ENCODE measurements around the gene MAPK6. TPM values are rescaled to one million over a fixed set of nuclear protein-coding genes. Genes with fewer than 3 reads are reported as not detected.

Gene MAPK6
- polyA plus RNA-seq, 1 donor (not counting 4 experiments of a cell fraction or from before 2014, with no cell fraction given) = 103 TPM

GRCh38 chr15:52112203-52112750, 93.3 kb downstream of the MAPK6 start:
- Histone ChIP-seq H3K36me3 (ENCODE audit: control insufficient read depth in 2 of 2, extremely low read depth in 1 of 2, insufficient read depth in 2 of 2, low read length in 2 of 2) (no peaks in the 10 kb centered on the region), H3K27ac (ENCODE audit: control insufficient read depth, insufficient read depth, low read length) (no peak overlapping the region), H3K27me3 (ENCODE audit: control insufficient read depth, extremely low read depth, insufficient read depth, low read length) (peaks cover 8% of the 10 kb centered on the region), H4K20me1 (ENCODE audit: control insufficient read depth, extremely low read depth, insufficient read depth, low read length) (no peaks in the 10 kb centered on the region), H3K4me2 (ENCODE audit: control insufficient read depth, extremely low read depth, insufficient read depth, low read depth, low read length) (peak overlapping the region; percentile 76), H3K9me3 (ENCODE audit: control insufficient read depth, low read depth, low read length) (no peaks in the 10 kb centered on the region), H3K9me1 (ENCODE audit: control insufficient read depth, extremely low read depth, insufficient read depth, low read length) (no peaks in the 10 kb centered on the region), H3K79me2 (ENCODE audit: control insufficient read depth, insufficient read depth, low read length) (no peaks in the 10 kb centered on the region), H3K4me1 (ENCODE audit: control insufficient read depth, extremely low read depth, insufficient read depth, low read length) (no peaks in the 10 kb centered on the region), H2AFZ (ENCODE audit: control insufficient read depth, low read length) (peak overlapping the region; percentile 90), H3K4me3 (ENCODE audit: control insufficient read depth in 2 of 3, extremely low read depth in 1 of 3, insufficient read depth in 2 of 3, low read depth in 1 of 3, low read length in 3 of 3) (peak overlapping the region; percentile 32 to 56 (median 39)), H3K9ac (ENCODE audit: control insufficient read depth, extremely low read depth, insufficient read depth, low read length) (peak overlapping the region; percentile 68)
- FAIRE-seq = no peak
- DNase-seq (ENCODE audit: low read depth, low spot score) = no peak
- TF ChIP-seq CTCF (optimal IDR thresholded peaks at IDR 0.05 in 1 of 3, IDR thresholded peaks at IDR 0.05 in 1 of 3, conservative IDR thresholded peaks at IDR 0.05 in 1 of 3; ENCODE audit: extremely low read depth in 1 of 3, insufficient read depth in 2 of 3, low read length in 3 of 3) (peak in 1 of 3 experiments; percentile 16), EZH2 (IDR thresholded peaks at IDR 0.05; ENCODE audit: low read length) (no peak)
- dilution Hi-C loops (cut with MboI; ENCODE audit: extremely low pct_ligation_motif_present, low sequenced_read_pairs) = no loop called here

GRCh38 chr15:52113235-52113634, 94.2 kb downstream of the MAPK6 start:
- Histone ChIP-seq H3K9me3 (ENCODE audit: control insufficient read depth, low read depth, low read length) (no peaks in the 10 kb centered on the region), H2AFZ (ENCODE audit: control insufficient read depth, low read length) (no peak overlapping the region), H3K4me1 (ENCODE audit: control insufficient read depth, extremely low read depth, insufficient read depth, low read length) (no peaks in the 10 kb centered on the region), H3K9me1 (ENCODE audit: control insufficient read depth, extremely low read depth, insufficient read depth, low read length) (no peaks in the 10 kb centered on the region), H3K4me2 (ENCODE audit: control insufficient read depth, extremely low read depth, insufficient read depth, low read depth, low read length) (no peak overlapping the region), H3K36me3 (ENCODE audit: control insufficient read depth in 2 of 2, extremely low read depth in 1 of 2, insufficient read depth in 2 of 2, low read length in 2 of 2) (no peaks in the 10 kb centered on the region), H3K9ac (ENCODE audit: control insufficient read depth, extremely low read depth, insufficient read depth, low read length) (no peak overlapping the region), H3K27me3 (ENCODE audit: control insufficient read depth, extremely low read depth, insufficient read depth, low read length) (peaks cover 8% of the 10 kb centered on the region), H3K79me2 (ENCODE audit: control insufficient read depth, insufficient read depth, low read length) (no peaks in the 10 kb centered on the region), H3K27ac (ENCODE audit: control insufficient read depth, insufficient read depth, low read length) (no peak overlapping the region), H4K20me1 (ENCODE audit: control insufficient read depth, extremely low read depth, insufficient read depth, low read length) (no peaks in the 10 kb centered on the region), H3K4me3 (ENCODE audit: control insufficient read depth in 2 of 3, extremely low read depth in 1 of 3, insufficient read depth in 2 of 3, low read depth in 1 of 3, low read length in 3 of 3) (no peak overlapping the region)
- no peak for FAIRE-seq
- dilution Hi-C loops (cut with MboI; ENCODE audit: extremely low pct_ligation_motif_present, low sequenced_read_pairs) = no loop called here
- no peak for DNase-seq (ENCODE audit: low read depth, low spot score)
- no peak for TF ChIP-seq CTCF (optimal IDR thresholded peaks at IDR 0.05 in 1 of 3, IDR thresholded peaks at IDR 0.05 in 1 of 3, conservative IDR thresholded peaks at IDR 0.05 in 1 of 3; ENCODE audit: extremely low read depth in 1 of 3, insufficient read depth in 2 of 3, low read length in 3 of 3)
- TF ChIP-seq EZH2 (IDR thresholded peaks at IDR 0.05; ENCODE audit: low read length) = no peak
